Activated T-cell treated with anti-CD3 and anti-CD28 coated beads, Interleukin-2, amount 50 U/mL, for 48 hours (primary cell): Measurements from ENCODE around the gene MRPS31.
A peak's percentile ranks its signal among the peaks of the same experiment; 100 is the strongest.
"Not testable (repeated sequence)": the region's sequence is repeated elsewhere in the genome, so short reads cannot be mapped to it uniquely, and the experiment has no call there.

Experiments
- DNase-seq, 2 experiments: peaks; one replicate each; pipeline ENCODE4 v3.0.0-alpha.2; 2020

Gene MRPS31

GRCh38 chr13:40789275-40790153 lies 18.5 kb upstream of the MRPS31 start, which contains the start of gene SLC25A15:
TSS of gene SLC25A15 (plus strand) at chr13:40789611. CDS start at chr13:40793227, 3,616 bp downstream.
- DNase-seq, result peak; percentile 77 to 86

GRCh38 chr13:40788540-40789274 lies 17.7 kb upstream of the MRPS31 start:
- peak in 1 of 2 experiments; percentile 35 for DNase-seq

GRCh38 chr13:40787062-40787461 lies 16.1 kb upstream of the MRPS31 start:
- DNase-seq, result no peak

- peak in 1 of 2 experiments; percentile 42 for DNase-seq
Measured at GRCh38 chr13:40786568-40786996, 15.6 kb upstream of the MRPS31 start.

- no peak for DNase-seq
Measured at GRCh38 chr13:40784540-40784939, 13.6 kb upstream of the MRPS31 start.

GRCh38 chr13:40782971-40783370 lies 12.0 kb upstream of the MRPS31 start:
- DNase-seq, result not testable (repeated sequence)

GRCh38 chr13:40781717-40782116 lies 10.7 kb upstream of the MRPS31 start:
- DNase-seq, result no peak

- DNase-seq, result no peak
Measured at GRCh38 chr13:40780822-40781401, 9.9 kb upstream of the MRPS31 start.

- no peak for DNase-seq
Measured at GRCh38 chr13:40779796-40780285, 8.9 kb upstream of the MRPS31 start.

GRCh38 chr13:40779049-40779448 lies 8.1 kb upstream of the MRPS31 start:
- DNase-seq, result no peak

- DNase-seq, result no peak
Measured at GRCh38 chr13:40777809-40778175, 6.8 kb upstream of the MRPS31 start.

- peak; percentile 71 to 74 for DNase-seq
Measured at GRCh38 chr13:40777166-40777808, 6.3 kb upstream of the MRPS31 start.

- peak; percentile 74 to 79 for DNase-seq
Measured at GRCh38 chr13:40776681-40777165, 5.7 kb upstream of the MRPS31 start.

- DNase-seq, result peak in 1 of 2 experiments; percentile 42
Measured at GRCh38 chr13:40776232-40776631, 5.2 kb upstream of the MRPS31 start.

- no peak for DNase-seq
Measured at GRCh38 chr13:40774672-40775071, 3.7 kb upstream of the MRPS31 start.

- no peak for DNase-seq
Measured at GRCh38 chr13:40772765-40773473, 1.9 kb upstream of the MRPS31 start.

- no peak for DNase-seq
Measured at GRCh38 chr13:40770609-40770933, 419 bp downstream of the MRPS31 start.

GRCh38 chr13:40769970-40770369 lies 1.0 kb downstream of the MRPS31 start:
- DNase-seq, result no peak

GRCh38 chr13:40765602-40766001 lies 5.4 kb downstream of the MRPS31 start:
- no peak for DNase-seq

- peak; percentile 58 to 66 for DNase-seq
Measured at GRCh38 chr13:40764587-40765403, 6.2 kb downstream of the MRPS31 start.

GRCh38 chr13:40762849-40763248 lies 8.1 kb downstream of the MRPS31 start:
- DNase-seq, result no peak
